ENCODE data around the gene CAPZB. TPM values are rescaled to one million over a fixed set of nuclear protein-coding genes. Genes with fewer than 3 reads are reported as not detected.

Gene CAPZB
- total RNA-seq, 1 donor from 2014 or later, result 198 TPM

GRCh38 chr1:19401535-19401889 lies 83.8 kb downstream of the CAPZB start:
- intact Hi-C loops (cut with DNase I), result loop anchor here (5.0 kb wide), 1 partner anchor 246 kb away; no protein-coding TSS in a partner anchor
- no peak for DNase-seq (ENCODE audit: low spot score)
- no peak for ATAC-seq

- DNase-seq (ENCODE audit: low spot score) (no peak), ATAC-seq (no peak)
- intact Hi-C loops (cut with DNase I), result loop anchor here (5.0 kb wide), 1 partner anchor 246 kb away; no protein-coding TSS in a partner anchor
These were observed 84.3 kb downstream of the CAPZB start for GRCh38 chr1:19400875-19401534.

GRCh38 chr1:19400192-19400611 lies 85.1 kb downstream of the CAPZB start:
- intact Hi-C loops (cut with DNase I), result loop anchor here (5.0 kb wide), 1 partner anchor 247 kb away; no protein-coding TSS in a partner anchor
- no peak for DNase-seq (ENCODE audit: low spot score)
- peak; percentile 11 for ATAC-seq

GRCh38 chr1:19398309-19398760 lies 87.0 kb downstream of the CAPZB start:
- no peak for ATAC-seq
- intact Hi-C loops (cut with DNase I), result no loop called here
- DNase-seq (ENCODE audit: low spot score), result no peak

- intact Hi-C loops (cut with DNase I), result no loop called here
- ATAC-seq, result no peak
- no peak for DNase-seq (ENCODE audit: low spot score)
These were observed 88.0 kb downstream of the CAPZB start for GRCh38 chr1:19397217-19397945.

GRCh38 chr1:19396280-19396679 lies 89.1 kb downstream of the CAPZB start:
- ATAC-seq (no peak), DNase-seq (ENCODE audit: low spot score) (no peak)
- intact Hi-C loops (cut with DNase I), result no loop called here

GRCh38 chr1:19395678-19396192 lies 89.6 kb downstream of the CAPZB start:
- no peak for DNase-seq (ENCODE audit: low spot score)
- intact Hi-C loops (cut with DNase I), result no loop called here
- no peak for ATAC-seq

GRCh38 chr1:19393046-19393445 lies 92.3 kb downstream of the CAPZB start:
- DNase-seq (ENCODE audit: low spot score), result no peak
- intact Hi-C loops (cut with DNase I), result no loop called here

GRCh38 chr1:19392221-19392620 lies 93.1 kb downstream of the CAPZB start:
- intact Hi-C loops (cut with DNase I), result no loop called here
- DNase-seq (ENCODE audit: low spot score), result no peak
- no peak for ATAC-seq

More at GRCh38 chr1:19393046-19393445, 92.3 kb downstream of the CAPZB start:
- no peak for ATAC-seq

GRCh38 chr1:19391596-19391981 lies 93.8 kb downstream of the CAPZB start:
- intact Hi-C loops (cut with DNase I), result no loop called here
- DNase-seq (ENCODE audit: low spot score) (no peak), ATAC-seq (peak; percentile 25)

GRCh38 chr1:19390901-19391595 lies 94.3 kb downstream of the CAPZB start:
- intact Hi-C loops (cut with DNase I), result no loop called here
- ATAC-seq (peak; percentile 76), DNase-seq (ENCODE audit: low spot score) (peak; percentile 82)

GRCh38 chr1:19390166-19390850 lies 95.0 kb downstream of the CAPZB start:
- ATAC-seq, result peak; percentile 1
- intact Hi-C loops (cut with DNase I), result no loop called here
- no peak for DNase-seq (ENCODE audit: low spot score)

GRCh38 chr1:19388980-19389379 lies 96.4 kb downstream of the CAPZB start:
- DNase-seq (ENCODE audit: low spot score) (no peak), ATAC-seq (no peak)
- intact Hi-C loops (cut with DNase I), result no loop called here

- no peak for DNase-seq (ENCODE audit: low spot score)
- intact Hi-C loops (cut with DNase I), result no loop called here
- no peak for ATAC-seq
These were observed 98.3 kb downstream of the CAPZB start for GRCh38 chr1:19387045-19387467.

- intact Hi-C loops (cut with DNase I), result no loop called here
- DNase-seq (ENCODE audit: low spot score), result peak; percentile 76
- peak; percentile 79 for ATAC-seq
These were observed 99.3 kb downstream of the CAPZB start for GRCh38 chr1:19385869-19386591.

- no peak for ATAC-seq
- intact Hi-C loops (cut with DNase I), result no loop called here
- no peak for DNase-seq (ENCODE audit: low spot score)
These were observed 100.1 kb downstream of the CAPZB start for GRCh38 chr1:19385221-19385620.

- DNase-seq (ENCODE audit: low spot score) (no peak), ATAC-seq (no peak)
- intact Hi-C loops (cut with DNase I), result no loop called here
These were observed 100.6 kb downstream of the CAPZB start for GRCh38 chr1:19384772-19385187.

- no peak for ATAC-seq
- intact Hi-C loops (cut with DNase I), result no loop called here
These were observed 101.2 kb downstream of the CAPZB start for GRCh38 chr1:19384113-19384512.

More at GRCh38 chr1:19384113-19384512, 101.2 kb downstream of the CAPZB start:
- no peak for DNase-seq (ENCODE audit: low spot score)

Measured in sciatic nerve (tissue), 2 donors.